Lung (tissue), 12 donors: ENCODE data around the gene ALDH1A3. TPM values are rescaled to one million over a fixed set of nuclear protein-coding genes. Genes with fewer than 3 reads are reported as not detected.

Source experiments
- ATAC-seq: fragments of 200-7000 bp; cut with Tn5 transposase; one replicate; pipeline ENCODE4 v1.9.1; 2020; ENCODE audit warnings: moderate number of reproducible peaks; ENCODE audit not compliant: insufficient read depth, low FRiP score
- DNase-seq, 3 donors: peaks; one replicate each; pipeline ENCODE4 v3.0.0-alpha.2; 2013 to 2017
- H3K27ac ChIP-seq, 2 donors: one replicate each; pipeline ENCODE4 v1.5.1; 2013; ENCODE audit warnings: mild to moderate bottlenecking in 2 of 2, moderate library complexity in 2 of 2, control low read depth in 1 of 2, inconsistent platforms in 1 of 2, low read depth in 1 of 2, low read length in 1 of 2
- H3K27me3 ChIP-seq, 3 donors: one replicate each; pipeline ENCODE4 v1.5.1; 2013; ENCODE audit warnings: low read length in 2 of 3; ENCODE audit not compliant: control insufficient read depth in 3 of 3, insufficient read depth in 3 of 3
- H3K36me3 ChIP-seq, 4 donors: one replicate each; pipeline ENCODE4 v1.5.1; 2013; ENCODE audit warnings: low read length in 4 of 4, mild to moderate bottlenecking in 1 of 4, moderate library complexity in 1 of 4; ENCODE audit not compliant: control insufficient read depth in 4 of 4, insufficient read depth in 4 of 4
- H3K4me1 ChIP-seq, 5 donors: one replicate each; pipeline ENCODE4 v1.5.1; 2013; ENCODE audit warnings: low read length in 5 of 5, mild to moderate bottlenecking in 2 of 5, moderate library complexity in 1 of 5; ENCODE audit not compliant: control insufficient read depth in 5 of 5, insufficient read depth in 5 of 5
- H3K4me3 ChIP-seq: one replicate; pipeline ENCODE4 v1.5.1; 2013; ENCODE audit warnings: mild to moderate bottlenecking, control low read depth, moderate library complexity
- H3K9ac ChIP-seq, 2 donors: one replicate each; pipeline ENCODE4 v1.5.1; 2013; ENCODE audit warnings: low read length in 2 of 2, control low read depth in 1 of 2; ENCODE audit not compliant: insufficient read depth in 1 of 2
- H3K9me3 ChIP-seq, 4 donors: one replicate each; pipeline ENCODE4 v1.5.1; 2013; ENCODE audit warnings: low read length in 3 of 4, mild to moderate bottlenecking in 1 of 4, moderate library complexity in 1 of 4; ENCODE audit not compliant: control insufficient read depth in 4 of 4, insufficient read depth in 3 of 4
- WGBS, 2 donors: extraction: QIAGEN DNeasy Blood & Tissue Kit; methylation state at CpG; one replicate each; pipeline ENCODE4 v1.1.7; 2013; 5-methylcytosine and 5-hydroxymethylcytosine counted together
- polyA plus RNA-seq, 2 donors: library from polyadenylated mRNA; stranded (reverse); fragments of 200-250 nt; gene quantifications; one replicate each; pipeline ENCODE4 v1.2.1, GENCODE V29; 2013
- total RNA-seq, 2 donors: library from RNA; depleted of rRNA in 1 of 2; stranded (reverse); fragments of >200 nt in 1 of 2; gene quantifications; one replicate each; pipeline ENCODE4 v1.2.1, GENCODE V29; 2014 to 2021
- TF ChIP-seq, protein P1 (sequence below): IDR thresholded peaks from 2 replicates; pipeline ENCODE4 v1.5.1; 2012; ENCODE audit warnings: mild to moderate bottlenecking; ENCODE audit errors: control extremely low read depth, extremely low read depth
- donor health status: control.
- donor health status: control.
- donor health status: Bipolar disorder and iron deficiency.
- donor health status: healthy.
- donor health status: DM: yes; HTN: yes; CAD: no.

The ALDH1A3 gene
- total and polyA plus RNA-seq, 4 donors = 3.0 to 18.7 (median 14.8) TPM

DNA sequence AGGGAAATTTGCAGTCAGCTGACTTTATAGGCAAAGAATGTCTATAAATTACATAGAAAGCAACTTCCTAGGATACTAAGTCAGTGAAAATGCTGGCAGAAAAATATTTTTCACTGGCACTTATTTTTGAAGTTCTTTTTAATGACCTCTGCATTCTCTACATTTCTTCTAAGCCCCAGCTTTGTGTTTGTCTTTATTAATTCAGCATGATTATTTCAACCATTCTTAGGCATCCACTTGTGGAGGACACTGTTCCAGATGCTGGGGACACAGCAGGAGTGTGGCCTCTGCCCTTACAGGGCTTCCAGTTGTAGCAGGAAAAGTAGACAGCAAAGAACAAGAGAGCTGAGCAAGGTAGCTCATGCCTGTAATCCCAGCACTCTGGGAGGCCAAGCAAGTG lies 54.5 kb downstream of the ALDH1A3 start:
- no peaks in the 10 kb centered on the region for H3K36me3 ChIP-seq
- H3K9me3 ChIP-seq = peaks cover 0 to 4% (median 1%) of the 10 kb centered on the region in 4 donors
- no peak for ATAC-seq
- H3K4me1 ChIP-seq = no peaks in the 10 kb centered on the region
- no peaks in the 10 kb centered on the region for H3K27me3 ChIP-seq
- H3K27ac ChIP-seq = no peak overlapping the region
- DNase-seq = no peak
- no peak overlapping the region for H3K4me3 ChIP-seq
- TF ChIP-seq, protein P1, sequence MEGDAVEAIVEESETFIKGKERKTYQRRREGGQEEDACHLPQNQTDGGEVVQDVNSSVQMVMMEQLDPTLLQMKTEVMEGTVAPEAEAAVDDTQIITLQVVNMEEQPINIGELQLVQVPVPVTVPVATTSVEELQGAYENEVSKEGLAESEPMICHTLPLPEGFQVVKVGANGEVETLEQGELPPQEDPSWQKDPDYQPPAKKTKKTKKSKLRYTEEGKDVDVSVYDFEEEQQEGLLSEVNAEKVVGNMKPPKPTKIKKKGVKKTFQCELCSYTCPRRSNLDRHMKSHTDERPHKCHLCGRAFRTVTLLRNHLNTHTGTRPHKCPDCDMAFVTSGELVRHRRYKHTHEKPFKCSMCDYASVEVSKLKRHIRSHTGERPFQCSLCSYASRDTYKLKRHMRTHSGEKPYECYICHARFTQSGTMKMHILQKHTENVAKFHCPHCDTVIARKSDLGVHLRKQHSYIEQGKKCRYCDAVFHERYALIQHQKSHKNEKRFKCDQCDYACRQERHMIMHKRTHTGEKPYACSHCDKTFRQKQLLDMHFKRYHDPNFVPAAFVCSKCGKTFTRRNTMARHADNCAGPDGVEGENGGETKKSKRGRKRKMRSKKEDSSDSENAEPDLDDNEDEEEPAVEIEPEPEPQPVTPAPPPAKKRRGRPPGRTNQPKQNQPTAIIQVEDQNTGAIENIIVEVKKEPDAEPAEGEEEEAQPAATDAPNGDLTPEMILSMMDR = no peak
- H3K9ac ChIP-seq = no peak overlapping the region

DNA sequence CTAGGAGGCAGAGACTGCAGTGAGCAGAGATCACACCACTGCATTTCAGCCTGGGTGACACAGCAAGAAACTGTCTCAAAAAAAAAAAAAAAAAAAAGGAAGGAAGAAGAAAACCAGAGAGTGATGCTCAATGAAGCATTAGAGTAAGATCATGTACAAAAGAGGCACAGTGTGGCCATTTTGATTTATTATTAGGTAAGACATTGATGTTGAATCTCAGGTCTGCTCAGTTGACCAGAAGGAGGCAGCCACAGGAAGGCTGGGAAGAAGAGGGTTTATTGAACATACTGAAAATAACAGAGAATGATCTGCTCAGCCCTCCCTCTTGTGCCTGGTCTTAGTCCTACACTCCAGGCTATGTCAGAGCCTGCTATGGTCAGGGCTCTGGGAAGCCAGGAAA lies 55.1 kb downstream of the ALDH1A3 start:
- no peak overlapping the region for H3K27ac ChIP-seq
- H3K9ac ChIP-seq = no peak overlapping the region
- H3K9me3 ChIP-seq = peaks cover 0 to 4% (median 1%) of the 10 kb centered on the region in 4 donors
- DNase-seq = no peak
- ATAC-seq = no peak
- H3K27me3 ChIP-seq = no peaks in the 10 kb centered on the region
- TF ChIP-seq, protein P1 = no peak
- H3K4me3 ChIP-seq = no peak overlapping the region
- no peaks in the 10 kb centered on the region for H3K36me3 ChIP-seq
- H3K4me1 ChIP-seq = no peaks in the 10 kb centered on the region

DNA sequence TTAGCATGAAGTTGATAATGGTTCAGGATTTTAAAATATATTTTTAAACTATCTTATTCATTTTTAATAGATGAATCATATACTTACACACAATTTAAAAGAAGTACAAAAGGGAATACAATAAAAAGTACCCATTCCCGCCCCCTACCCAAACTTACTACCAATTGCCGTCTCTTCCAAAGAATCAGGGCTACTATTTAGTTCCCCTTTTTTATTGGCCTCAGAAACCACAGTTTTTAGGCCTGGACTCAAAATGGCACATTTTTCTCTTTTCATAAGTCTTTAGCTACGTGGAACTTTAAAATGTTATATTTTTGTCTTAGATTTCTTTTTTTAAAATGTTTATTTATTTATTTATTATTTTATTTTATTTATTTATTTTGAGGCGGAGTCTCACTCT lies 57.5 kb downstream of the ALDH1A3 start:
- Histone ChIP-seq H3K36me3 (no peaks in the 10 kb centered on the region), H3K27ac (no peak overlapping the region), H3K4me1 (no peaks in the 10 kb centered on the region), H3K27me3 (no peaks in the 10 kb centered on the region), H3K4me3 (no peak overlapping the region), H3K9ac (no peak overlapping the region), H3K9me3 (peaks cover 0 to 6% (median 2%) of the 10 kb centered on the region in 4 donors)
- 60 to 79% methylated on average over 4 of the region's 4 CpGs for WGBS, 2 donors
- DNase-seq (no peak), ATAC-seq (no peak)
- TF ChIP-seq, protein P1 = no peak

DNA sequence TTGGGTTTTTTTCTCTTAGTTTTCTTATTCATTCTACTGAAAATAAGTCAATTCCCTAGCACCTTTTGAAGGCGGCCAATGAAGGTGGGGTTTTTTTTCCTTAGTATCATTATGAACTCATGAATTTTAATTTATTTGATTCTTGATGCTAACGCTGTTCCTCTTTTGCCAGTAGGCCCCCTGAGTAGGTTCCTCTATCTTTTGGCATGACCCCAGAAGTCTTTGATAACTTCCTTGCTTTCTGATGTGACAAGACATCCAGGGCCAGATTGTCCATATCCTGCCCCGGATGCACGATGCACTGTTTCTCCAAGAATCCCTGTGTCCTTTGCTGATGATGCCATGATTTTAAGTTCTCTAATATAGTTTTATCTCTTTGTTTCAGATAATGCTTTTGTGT lies 60.2 kb downstream of the ALDH1A3 start:
- no peak overlapping the region for H3K4me3 ChIP-seq
- TF ChIP-seq, protein P1 = no peak
- WGBS, 2 donors = 25 to 62% methylated on average over 4 of the region's 4 CpGs
- H3K9me3 ChIP-seq = peaks cover 0 to 6% (median 2%) of the 10 kb centered on the region in 4 donors
- ATAC-seq (no peak), DNase-seq (no peak)
- H3K27me3 ChIP-seq = no peaks in the 10 kb centered on the region
- peaks cover 0 to 6% (median 0%) of the 10 kb centered on the region in 5 donors for H3K4me1 ChIP-seq
- no peaks in the 10 kb centered on the region for H3K36me3 ChIP-seq
- H3K9ac ChIP-seq = no peak overlapping the region
- no peak overlapping the region for H3K27ac ChIP-seq
